ENCODE measurements around the gene CRYGA. TPM values are rescaled to one million over a fixed set of nuclear protein-coding genes. Genes with fewer than 3 reads are reported as not detected.

Gene CRYGA
- total RNA-seq = not detected

DNA sequence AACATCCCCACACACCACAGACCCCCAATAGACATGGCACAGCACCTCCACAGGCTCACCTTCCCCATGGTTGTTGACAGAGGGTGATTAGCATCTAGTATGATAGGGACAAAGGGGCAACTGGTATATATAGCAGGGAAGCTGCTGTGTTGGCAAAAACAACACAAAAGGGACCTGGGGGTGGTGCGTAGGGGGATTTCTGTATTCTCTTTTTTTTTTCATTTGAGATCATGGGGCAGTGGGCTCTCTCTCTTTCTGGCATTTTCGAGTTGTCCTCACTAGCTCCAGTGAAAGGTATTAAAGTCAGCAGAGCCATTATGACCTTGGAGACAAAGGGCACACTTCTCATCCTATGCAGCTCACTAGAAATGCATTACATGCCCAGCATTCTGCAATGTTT is at the start of gene CRYGA:
Gene CRYGA (minus strand): TSS at position 101 of the 400 bp plus-strand sequence. CDS start 33 bp downstream, at position 68.
- TF ChIP-seq CTCF (IDR thresholded peaks at IDR 0.05) = no peak
- H3K4me3 ChIP-seq = no peak within 1 kb of the TSS
- H3K27me3 ChIP-seq = no peaks in the 10 kb centered on the region
- no peak for DNase-seq (ENCODE audit: low spot score)
- no peak within 1 kb of the TSS for H3K27ac ChIP-seq
- H3K4me1 ChIP-seq = no peaks in the 10 kb centered on the region
- no peaks in the 10 kb centered on the region for H3K9me3 ChIP-seq
- no peaks in the 10 kb centered on the region for H3K36me3 ChIP-seq

DNA sequence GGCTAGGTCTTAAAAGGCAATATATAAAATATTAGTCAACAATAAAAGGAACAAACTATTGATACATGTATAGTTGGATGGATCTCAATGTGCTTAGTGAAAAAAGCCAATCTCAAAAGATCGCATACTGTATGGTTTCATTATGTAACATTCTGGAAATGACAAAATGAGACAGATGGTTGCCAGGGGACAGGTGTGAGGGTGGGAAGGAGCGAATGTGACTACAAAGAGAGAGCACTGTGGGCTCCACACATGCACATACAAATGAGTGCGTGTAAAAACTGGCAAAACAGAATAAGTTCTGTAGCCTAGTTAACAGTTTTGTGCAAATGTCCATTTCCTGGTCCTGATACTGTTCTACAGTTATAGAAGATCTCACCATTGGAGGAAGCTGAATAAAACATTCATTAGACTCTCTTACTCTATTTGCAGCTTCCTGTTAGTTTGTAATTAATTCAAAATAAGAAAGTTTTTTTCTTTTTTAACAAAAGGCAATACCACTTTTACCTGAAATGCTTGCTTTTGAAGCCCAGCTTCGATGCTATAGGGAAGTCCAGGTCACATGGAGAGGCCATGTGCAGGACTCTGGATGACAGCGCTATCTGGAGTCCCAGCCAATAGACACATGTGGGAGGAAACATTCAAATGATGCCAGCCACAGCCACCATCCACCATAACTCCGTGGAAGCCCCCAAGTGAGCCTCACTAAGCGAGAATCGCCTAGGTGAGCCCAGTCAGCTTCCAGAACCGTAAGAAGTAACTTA is 47.5 kb upstream of the CRYGA start:
- no peaks in the 10 kb centered on the region for H3K9me3 ChIP-seq
- no peak for TF ChIP-seq CTCF (IDR thresholded peaks at IDR 0.05)
- H3K27ac ChIP-seq = no peak overlapping the region
- no peaks in the 10 kb centered on the region for H3K36me3 ChIP-seq
- H3K27me3 ChIP-seq = no peaks in the 10 kb centered on the region
- no peak for DNase-seq (ENCODE audit: low spot score)
- no peak overlapping the region for H3K4me3 ChIP-seq
- no peaks in the 10 kb centered on the region for H3K4me1 ChIP-seq

- DNase-seq (ENCODE audit: low spot score) = no peak
- no peaks in the 10 kb centered on the region for H3K36me3 ChIP-seq
- no peak for TF ChIP-seq CTCF (IDR thresholded peaks at IDR 0.05)
- no peaks in the 10 kb centered on the region for H3K4me1 ChIP-seq
- no peak overlapping the region for H3K27ac ChIP-seq
- H3K27me3 ChIP-seq = no peaks in the 10 kb centered on the region
- H3K9me3 ChIP-seq = no peaks in the 10 kb centered on the region
- H3K4me3 ChIP-seq = no peak overlapping the region
These were observed 45.1 kb upstream of the CRYGA start for GRCh38 chr2:208208335-208209085.

DNA sequence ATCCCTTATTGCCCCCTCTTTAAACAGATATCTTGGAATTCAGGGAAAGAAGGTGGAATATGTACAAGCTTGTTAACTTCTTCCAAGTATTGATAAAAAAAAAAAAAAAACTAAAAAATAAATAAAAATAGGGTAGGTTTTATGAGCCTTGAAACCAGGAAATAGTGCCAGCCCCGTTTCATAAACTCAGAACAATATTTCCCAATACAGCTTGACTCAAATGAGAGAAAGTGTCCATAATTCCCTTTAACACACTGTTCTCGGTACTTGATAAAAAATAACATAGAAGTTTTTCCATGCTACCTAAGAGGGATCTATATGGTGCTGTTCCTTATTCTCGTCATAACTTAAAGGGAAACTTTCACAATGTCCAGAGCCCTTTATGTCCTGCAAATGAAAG is 44.4 kb upstream of the CRYGA start:
- TF ChIP-seq CTCF (IDR thresholded peaks at IDR 0.05) = no peak
- no peak overlapping the region for H3K27ac ChIP-seq
- no peak overlapping the region for H3K4me3 ChIP-seq
- no peak for DNase-seq (ENCODE audit: low spot score)
- H3K4me1 ChIP-seq = no peaks in the 10 kb centered on the region
- no peaks in the 10 kb centered on the region for H3K36me3 ChIP-seq
- no peaks in the 10 kb centered on the region for H3K9me3 ChIP-seq
- H3K27me3 ChIP-seq = no peaks in the 10 kb centered on the region

DNA sequence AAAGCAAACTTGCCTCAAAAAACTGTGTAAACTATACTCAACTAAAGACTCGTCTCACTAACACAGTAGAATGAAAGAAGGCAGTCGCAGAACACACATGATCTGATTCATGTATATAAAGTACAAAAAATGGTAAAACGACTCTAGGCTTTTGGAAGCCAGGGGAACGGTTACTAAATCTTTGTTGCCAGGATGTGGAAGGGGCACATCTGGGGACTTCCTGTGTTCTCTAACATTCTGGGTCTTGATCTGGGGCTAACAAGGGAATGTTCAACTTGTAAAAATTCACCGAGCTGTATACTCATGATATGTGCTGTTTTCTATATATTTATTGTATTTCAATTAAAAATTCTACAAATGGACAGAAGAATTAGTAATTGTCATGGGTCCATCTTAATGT is 40.8 kb upstream of the CRYGA start:
- Histone ChIP-seq H3K36me3 (no peaks in the 10 kb centered on the region), H3K4me3 (no peak overlapping the region), H3K4me1 (no peaks in the 10 kb centered on the region), H3K27ac (no peak overlapping the region), H3K9me3 (no peaks in the 10 kb centered on the region), H3K27me3 (no peaks in the 10 kb centered on the region)
- no peak for TF ChIP-seq CTCF (IDR thresholded peaks at IDR 0.05)
- DNase-seq (ENCODE audit: low spot score) = no peak

Data from right atrium auricular region (tissue), 2 donors.